K562 (cell line): Measurements from ENCODE around the gene CITED2.

ENCODE experiments used
- CHD2 ChIP-seq: IDR thresholded peaks from 2 replicates; pipeline ENCODE4 v1.6.1; 2011; ENCODE audit warnings: low read depth, low read length
- E4F1 ChIP-seq: fragments of 250-450 bp; sonication (Bioruptor Pico); IDR thresholded peaks from 2 replicates; pipeline ENCODE4 v1.5.0; 2021; ENCODE audit warnings: mild to moderate bottlenecking, borderline replicate concordance
- SUPT5H ChIP-seq: fragments of 450-650 bp; IDR thresholded peaks from 2 replicates; pipeline ENCODE4 v1.6.1; 2016
- ZNF512 ChIP-seq: IDR thresholded peaks from 2 replicates; pipeline ENCODE4 v1.6.1; 2016; ENCODE audit warnings: missing genetic modification characterization, missing compliant biosample characterization

GRCh38 chr6:139388384-139388783 is 13.9 kb upstream of the CITED2 start:
- TF ChIP-seq CHD2: no peak
- TF ChIP-seq SUPT5H: no peak
- no peak for TF ChIP-seq E4F1 (CRISPR knock-in tag)
- TF ChIP-seq ZNF512: no peak
